Measurements from ENCODE around the gene KRT40. TPM values are rescaled to one million over a fixed set of nuclear protein-coding genes. Genes with fewer than 3 reads are reported as not detected.

KRT40 gene
- total RNA-seq, 1 donor from 2014 or later = not detected

DNA sequence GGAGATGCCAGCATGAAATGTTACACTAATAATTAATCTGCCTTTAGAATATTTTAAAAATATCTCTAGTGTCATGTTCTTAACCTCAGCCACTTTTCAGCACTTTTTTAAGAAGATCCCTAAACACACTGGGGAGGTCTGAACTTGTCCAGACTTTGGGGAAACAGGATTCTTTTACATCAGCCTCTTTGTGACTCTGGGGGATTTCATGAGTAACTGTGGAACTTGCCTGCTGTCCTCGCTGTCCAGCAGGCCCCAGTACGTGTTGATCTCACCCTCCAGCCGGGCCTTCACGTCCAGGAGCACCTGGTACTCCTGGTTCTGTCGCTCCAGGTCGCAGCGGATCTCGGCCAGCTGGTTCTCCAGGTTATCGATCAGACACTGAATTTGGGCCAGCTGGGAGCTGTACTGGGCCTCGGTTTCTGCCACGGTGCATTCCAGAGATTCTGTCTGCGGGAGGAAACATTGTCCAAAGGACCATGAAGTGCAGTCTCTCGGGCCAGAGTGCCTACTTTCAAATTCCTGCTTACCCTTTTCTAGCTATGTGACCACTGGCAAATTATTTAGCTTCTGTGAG is 5.5 kb downstream of the KRT40 start:
- peaks cover 5% of the 10 kb centered on the region for H3K4me1 Mint-ChIP-seq (ENCODE audit: unreplicated experiment)
- H3K27ac Mint-ChIP-seq (ENCODE audit: unreplicated experiment) = no peak overlapping the region
- TF ChIP-seq, protein P1, sequence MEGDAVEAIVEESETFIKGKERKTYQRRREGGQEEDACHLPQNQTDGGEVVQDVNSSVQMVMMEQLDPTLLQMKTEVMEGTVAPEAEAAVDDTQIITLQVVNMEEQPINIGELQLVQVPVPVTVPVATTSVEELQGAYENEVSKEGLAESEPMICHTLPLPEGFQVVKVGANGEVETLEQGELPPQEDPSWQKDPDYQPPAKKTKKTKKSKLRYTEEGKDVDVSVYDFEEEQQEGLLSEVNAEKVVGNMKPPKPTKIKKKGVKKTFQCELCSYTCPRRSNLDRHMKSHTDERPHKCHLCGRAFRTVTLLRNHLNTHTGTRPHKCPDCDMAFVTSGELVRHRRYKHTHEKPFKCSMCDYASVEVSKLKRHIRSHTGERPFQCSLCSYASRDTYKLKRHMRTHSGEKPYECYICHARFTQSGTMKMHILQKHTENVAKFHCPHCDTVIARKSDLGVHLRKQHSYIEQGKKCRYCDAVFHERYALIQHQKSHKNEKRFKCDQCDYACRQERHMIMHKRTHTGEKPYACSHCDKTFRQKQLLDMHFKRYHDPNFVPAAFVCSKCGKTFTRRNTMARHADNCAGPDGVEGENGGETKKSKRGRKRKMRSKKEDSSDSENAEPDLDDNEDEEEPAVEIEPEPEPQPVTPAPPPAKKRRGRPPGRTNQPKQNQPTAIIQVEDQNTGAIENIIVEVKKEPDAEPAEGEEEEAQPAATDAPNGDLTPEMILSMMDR (IDR thresholded peaks at IDR 0.05) = no peak
- no peak for DNase-seq (ENCODE audit: extremely low spot score, unreplicated experiment)
- no peak overlapping the region for H3K4me3 Mint-ChIP-seq (ENCODE audit: unreplicated experiment)
- H3K27me3 Mint-ChIP-seq (ENCODE audit: unreplicated experiment) = no peaks in the 10 kb centered on the region
- H3K9me3 Mint-ChIP-seq (ENCODE audit: unreplicated experiment) = no peaks in the 10 kb centered on the region
- H3K36me3 Mint-ChIP-seq (ENCODE audit: unreplicated experiment) = no peaks in the 10 kb centered on the region

DNA sequence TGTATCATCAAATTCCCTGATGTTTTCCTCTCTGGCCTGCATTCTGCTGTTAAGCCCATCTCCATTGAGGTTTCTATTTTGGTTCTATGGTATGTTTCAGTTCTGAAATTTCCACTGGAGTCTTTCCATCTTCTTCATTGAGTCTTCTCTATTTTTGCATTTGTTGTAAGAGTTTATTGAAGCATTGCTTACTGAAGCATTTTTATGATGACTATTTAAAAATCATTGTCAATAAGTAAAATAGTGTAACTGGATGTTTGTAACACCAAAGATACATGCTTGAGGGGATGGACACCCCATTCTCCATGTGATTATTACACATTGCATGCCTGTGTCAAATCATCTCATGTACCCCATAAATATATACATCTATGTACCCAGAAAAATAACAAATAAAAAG is 8.6 kb downstream of the KRT40 start:
- no peak for DNase-seq (ENCODE audit: extremely low spot score, unreplicated experiment)
- H3K36me3 Mint-ChIP-seq (ENCODE audit: unreplicated experiment) = no peaks in the 10 kb centered on the region
- peaks cover under 1% of the 10 kb centered on the region for H3K4me1 Mint-ChIP-seq (ENCODE audit: unreplicated experiment)
- H3K4me3 Mint-ChIP-seq (ENCODE audit: unreplicated experiment) = no peak overlapping the region
- H3K27me3 Mint-ChIP-seq (ENCODE audit: unreplicated experiment) = no peaks in the 10 kb centered on the region
- H3K9me3 Mint-ChIP-seq (ENCODE audit: unreplicated experiment) = no peaks in the 10 kb centered on the region
- TF ChIP-seq, protein P1 (IDR thresholded peaks at IDR 0.05) = no peak
- H3K27ac Mint-ChIP-seq (ENCODE audit: unreplicated experiment) = no peak overlapping the region

DNA sequence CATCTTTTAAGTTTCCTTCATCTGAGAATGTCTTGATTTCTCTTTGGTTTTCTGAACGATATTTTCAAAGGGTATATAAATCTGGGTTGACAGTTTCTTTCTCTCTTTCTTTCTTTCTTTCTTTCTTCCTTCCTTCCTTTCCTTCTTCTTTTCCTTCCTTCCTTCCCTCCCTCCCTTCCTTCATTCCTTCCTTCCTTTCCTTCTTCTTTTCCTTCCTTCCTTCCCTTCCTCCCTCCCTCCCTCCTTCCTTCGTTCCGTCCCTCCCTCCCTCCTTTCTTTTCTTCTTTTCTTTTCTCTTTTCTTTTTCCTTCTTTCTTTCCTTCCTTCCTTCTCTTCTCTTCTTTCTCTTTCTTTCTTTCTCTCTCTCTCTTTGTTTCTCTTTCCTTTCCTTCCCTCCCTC is 9.8 kb downstream of the KRT40 start:
- Mint-ChIP-seq H3K4me1 (ENCODE audit: unreplicated experiment) (no peaks in the 10 kb centered on the region), H3K4me3 (ENCODE audit: unreplicated experiment) (no peak overlapping the region), H3K36me3 (ENCODE audit: unreplicated experiment) (no peaks in the 10 kb centered on the region), H3K27me3 (ENCODE audit: unreplicated experiment) (no peaks in the 10 kb centered on the region), H3K27ac (ENCODE audit: unreplicated experiment) (no peak overlapping the region), H3K9me3 (ENCODE audit: unreplicated experiment) (no peaks in the 10 kb centered on the region)
- no peak for DNase-seq (ENCODE audit: extremely low spot score, unreplicated experiment)
- TF ChIP-seq, protein P1 (IDR thresholded peaks at IDR 0.05) = no peak

DNA sequence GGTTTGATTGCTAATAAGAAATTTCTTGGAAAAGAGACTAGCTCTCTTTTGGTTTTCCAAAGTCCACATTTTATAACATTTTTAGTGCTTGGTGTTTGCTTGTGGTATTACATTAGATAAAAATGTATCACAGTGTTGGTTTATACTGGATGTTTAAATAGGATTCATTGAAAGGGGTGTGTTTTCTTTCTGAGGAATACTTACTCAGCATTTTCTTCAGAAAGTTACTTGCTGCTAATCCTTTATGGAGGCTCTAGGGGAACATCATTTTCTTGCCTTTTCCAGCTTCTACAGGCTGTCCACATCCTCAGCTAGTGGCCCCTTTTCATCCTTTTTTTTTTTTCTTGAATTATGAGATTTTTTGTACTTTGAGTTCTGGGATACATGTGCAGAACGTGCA is 16.5 kb downstream of the KRT40 start:
- Mint-ChIP-seq H3K4me3 (ENCODE audit: unreplicated experiment) (no peak overlapping the region), H3K36me3 (ENCODE audit: unreplicated experiment) (no peaks in the 10 kb centered on the region), H3K9me3 (ENCODE audit: unreplicated experiment) (no peaks in the 10 kb centered on the region), H3K4me1 (ENCODE audit: unreplicated experiment) (no peaks in the 10 kb centered on the region), H3K27ac (ENCODE audit: unreplicated experiment) (no peak overlapping the region), H3K27me3 (ENCODE audit: unreplicated experiment) (no peaks in the 10 kb centered on the region)
- TF ChIP-seq, protein P1 (IDR thresholded peaks at IDR 0.05) = no peak
- no peak for DNase-seq (ENCODE audit: extremely low spot score, unreplicated experiment)

DNA sequence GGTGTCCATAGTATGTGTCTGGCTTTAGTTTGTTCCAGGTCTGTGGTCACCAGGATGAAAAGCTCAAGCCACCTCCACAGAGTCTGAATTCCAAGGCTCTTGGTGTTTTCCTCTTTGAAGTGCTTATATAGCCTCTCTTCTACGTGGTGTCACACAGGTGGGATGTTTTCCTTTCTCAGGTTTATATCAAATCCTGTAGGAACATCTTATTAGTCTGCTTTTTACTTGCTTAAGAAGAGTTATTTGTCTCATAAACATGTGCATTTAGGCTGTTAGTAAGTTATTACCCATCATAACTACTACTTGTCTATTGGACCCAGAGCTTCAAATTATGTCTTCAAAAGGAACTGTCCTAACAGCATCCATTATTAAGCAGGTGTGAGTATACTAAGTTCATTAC is 17.3 kb downstream of the KRT40 start, which contains the start of gene KRT39:
Gene KRT39 (minus strand): TSS at position 101 of the 400 bp plus-strand sequence. CDS start 92 bp downstream, at position 9.
- H3K27me3 Mint-ChIP-seq (ENCODE audit: unreplicated experiment) = no peaks in the 10 kb centered on the region
- no peaks in the 10 kb centered on the region for H3K4me1 Mint-ChIP-seq (ENCODE audit: unreplicated experiment)
- no peak within 1 kb of the TSS for H3K4me3 Mint-ChIP-seq (ENCODE audit: unreplicated experiment)
- H3K27ac Mint-ChIP-seq (ENCODE audit: unreplicated experiment) = no peak within 1 kb of the TSS
- no peaks in the 10 kb centered on the region for H3K9me3 Mint-ChIP-seq (ENCODE audit: unreplicated experiment)
- no peak for DNase-seq (ENCODE audit: extremely low spot score, unreplicated experiment)
- no peaks in the 10 kb centered on the region for H3K36me3 Mint-ChIP-seq (ENCODE audit: unreplicated experiment)
- TF ChIP-seq, protein P1 (IDR thresholded peaks at IDR 0.05) = no peak

Measured in osteocyte (in vitro differentiated cells).